Naive thymus-derived CD4-positive, alpha-beta T cell (primary cell): ENCODE data around the gene NDE1. TPM values are rescaled to one million over a fixed set of nuclear protein-coding genes. Genes with fewer than 3 reads are reported as not detected.
A peak's percentile ranks its signal among the peaks of the same experiment; 100 is the strongest.

Experiments
- ATAC-seq: fragments of 150-1000 bp; cut with Tn5 transposase; 2 replicates; pipeline ENCODE4 v1.10.0; 2021; ENCODE audit warnings: mild to moderate bottlenecking, moderate library complexity
- CTCF ChIA-PET: fragments of 350-600 bp; sonication (Branson Sonifier 250); formaldehyde crosslinking; loops from one replicate; lab custom pipeline; 2021; ENCODE audit warnings: antibody characterized with exemption; lab: Charles Lee
- POLR2A ChIA-PET: fragments of 350-600 bp; sonication (Branson Sonifier 250); formaldehyde crosslinking; loops from one replicate; lab custom pipeline; 2021; ENCODE audit warnings: antibody characterized with exemption, inconsistent platforms; lab: Charles Lee
- DNase-seq, 9 donors: peaks; one replicate each; pipeline versions ENCODE4 v3.0.0 to v3.0.0-alpha.2; 2020 to 2022; ENCODE audit warnings: mixed read lengths in 1 of 9
- H3K27ac ChIP-seq: one replicate; pipeline ENCODE4 v1.7.0; 2013; ENCODE audit warnings: mild to moderate bottlenecking, low read depth, low read length, moderate library complexity
- H3K27me3 ChIP-seq, 2 donors: one replicate each; pipeline ENCODE4 v1.7.0; 2013; ENCODE audit warnings: low read length in 2 of 2, mild to moderate bottlenecking in 2 of 2, moderate library complexity in 2 of 2; ENCODE audit not compliant: control insufficient read depth in 2 of 2, insufficient read depth in 2 of 2
- H3K36me3 ChIP-seq, 3 experiments: 1 replicate in 2 of 3; 2 replicates in 1 of 3; pipeline ENCODE4 v1.7.0; 2013; ENCODE audit warnings: low read length in 3 of 3, mild to moderate bottlenecking in 3 of 3, moderate library complexity in 1 of 3; ENCODE audit not compliant: insufficient read depth in 3 of 3, control insufficient read depth in 2 of 3
- H3K4me1 ChIP-seq, 2 donors: one replicate each; pipeline ENCODE4 v1.7.0; 2013; ENCODE audit warnings: low read length in 2 of 2, mild to moderate bottlenecking in 2 of 2, moderate library complexity in 1 of 2; ENCODE audit not compliant: control insufficient read depth in 2 of 2, insufficient read depth in 2 of 2
- H3K4me3 ChIP-seq: 2 replicates; pipeline ENCODE4 v1.7.0; 2013; ENCODE audit warnings: mild to moderate bottlenecking, low read length
- H3K9me3 ChIP-seq, 3 experiments: 1 replicate in 2 of 3; 2 replicates in 1 of 3; pipeline ENCODE4 v1.7.0; 2013; ENCODE audit warnings: low read length in 3 of 3; ENCODE audit not compliant: control insufficient read depth in 2 of 3
- H3K27ac Mint-ChIP-seq, 9 donors: one replicate each; pipeline ENCODE4 v1.8.0; 2020 to 2022; ENCODE audit warnings: mixed read lengths in 9 of 9, mild to moderate bottlenecking in 8 of 9, moderate library complexity in 5 of 9, inconsistent platforms in 2 of 9
- H3K27me3 Mint-ChIP-seq, 5 donors: one replicate each; pipeline ENCODE4 v1.8.0; 2021 to 2022; ENCODE audit warnings: mixed read lengths in 5 of 5, mild to moderate bottlenecking in 1 of 5
- H3K36me3 Mint-ChIP-seq, 5 donors: one replicate each; pipeline ENCODE4 v1.8.0; 2020 to 2022; ENCODE audit warnings: mixed read lengths in 5 of 5, mild to moderate bottlenecking in 3 of 5, inconsistent platforms in 1 of 5
- H3K4me1 Mint-ChIP-seq, 7 donors: one replicate each; pipeline ENCODE4 v1.8.0; 2020 to 2022; ENCODE audit warnings: mixed read lengths in 7 of 7, mild to moderate bottlenecking in 3 of 7, inconsistent platforms in 1 of 7
- H3K4me3 Mint-ChIP-seq, 10 donors: one replicate each; pipeline ENCODE4 v1.8.0; 2020 to 2022; ENCODE audit warnings: mild to moderate bottlenecking in 10 of 10, mixed read lengths in 10 of 10, moderate library complexity in 6 of 10, inconsistent platforms in 2 of 10
- H3K9me3 Mint-ChIP-seq, 11 donors: one replicate each; pipeline ENCODE4 v1.8.0; 2020 to 2022; ENCODE audit warnings: mixed read lengths in 11 of 11, mild to moderate bottlenecking in 4 of 11, inconsistent platforms in 1 of 11, moderate library complexity in 1 of 11
- intact Hi-C, 2 donors: fragments of 100-400 bp; cut with micrococcal nuclease; formaldehyde crosslinking; loops; one replicate each; pipeline ENCODE4 v1.15.1; 2023
- polyA plus RNA-seq, 2 donors: library from polyadenylated mRNA; unstranded; fragments of 300-500 nt; fragmentation: Illumina TruSeq; gene quantifications; one replicate each; pipeline ENCODE4 v1.2.3, GENCODE V29; 2021
- total RNA-seq, 6 experiments: library from RNA in 5 of 6; stranded (reverse) in 5 of 6; gene quantifications; 1 replicate in 5 of 6; 2 replicates in 1 of 6; pipeline ENCODE4 v1.2.3 and lab custom pipeline; 2021 to 2026

Gene NDE1, protein sequence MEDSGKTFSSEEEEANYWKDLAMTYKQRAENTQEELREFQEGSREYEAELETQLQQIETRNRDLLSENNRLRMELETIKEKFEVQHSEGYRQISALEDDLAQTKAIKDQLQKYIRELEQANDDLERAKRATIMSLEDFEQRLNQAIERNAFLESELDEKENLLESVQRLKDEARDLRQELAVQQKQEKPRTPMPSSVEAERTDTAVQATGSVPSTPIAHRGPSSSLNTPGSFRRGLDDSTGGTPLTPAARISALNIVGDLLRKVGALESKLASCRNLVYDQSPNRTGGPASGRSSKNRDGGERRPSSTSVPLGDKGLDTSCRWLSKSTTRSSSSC
- total RNA-seq (100 to 1,000 TPM in 4 of 5 experiments, 10 to 100 TPM in 1; 100.0 to 128 (median 114) TPM), polyA plus RNA-seq (10 to 100 TPM; 34.9 to 68.2 TPM), total RNA-seq (lab: John Stamatoyannopoulos, UW) (106 reads per million, percentile 85 among the genes with 10 or more reads in this experiment)

DNA sequence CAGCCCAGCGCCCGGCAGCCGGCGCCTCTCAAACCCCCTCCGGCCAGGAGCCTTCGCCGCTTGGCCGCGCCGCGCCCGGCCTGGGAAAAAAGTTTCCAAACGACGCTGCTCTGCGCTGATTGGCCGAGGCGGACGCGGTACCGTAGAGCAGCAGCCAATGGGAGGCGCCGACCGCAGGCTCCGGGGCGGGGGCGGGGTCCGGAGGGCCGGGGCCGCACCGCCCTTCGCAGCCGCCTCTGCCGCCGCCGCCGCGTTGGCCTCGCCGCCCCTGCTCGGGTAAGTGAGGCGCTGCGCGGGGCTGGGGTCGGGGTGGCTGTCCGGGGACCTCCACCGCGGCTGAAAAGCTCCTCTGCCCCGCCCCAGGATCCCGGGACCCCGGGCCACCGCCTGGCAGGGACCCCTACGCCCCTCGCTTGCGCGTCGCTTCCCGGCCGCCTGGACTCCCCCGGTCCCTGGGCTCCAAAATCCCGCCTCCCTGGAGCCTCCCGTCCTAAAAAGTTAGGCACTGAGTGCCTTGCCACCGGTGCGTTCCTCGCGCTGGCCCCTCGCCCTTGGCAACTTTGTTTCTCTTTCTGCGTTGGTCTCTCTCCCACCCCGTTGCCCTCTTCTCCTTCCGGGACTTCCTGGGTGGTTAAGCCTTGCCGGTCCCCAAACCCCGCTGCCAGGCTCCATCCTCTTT lies at the start of gene NDE1:
Gene NDE1, plus strand, starts transcription at position 227 of the 679 bp plus-strand sequence. CDS start 14,534 bp downstream, outside the sequence.
- DNase-seq (peak; percentile 65 to 85 (median 76)), ATAC-seq (peak; percentile 99)
- H3K9me3 ChIP-seq, result no peaks in the 10 kb centered on the region
- peaks cover 7 to 14% of the 10 kb centered on the region in 2 donors for H3K4me1 ChIP-seq
- Mint-ChIP-seq H3K4me3 (peak within 1 kb of the TSS; percentile 98 to 100 (median 99)), H3K27me3 (peaks cover 0 to 2% (median 0%) of the 10 kb centered on the region in 5 donors), H3K27ac (peak within 1 kb of the TSS; percentile 93 to 99 (median 99)), H3K4me1 (peaks cover 10 to 37% (median 35%) of the 10 kb centered on the region in 7 donors), H3K36me3 (peaks cover 0 to 8% (median 6%) of the 10 kb centered on the region in 5 donors), H3K9me3 (peaks cover 0 to 3% (median 0%) of the 10 kb centered on the region in 11 donors)
- H3K4me3 ChIP-seq, result peak within 1 kb of the TSS; percentile 84
- intact Hi-C loops, result loop anchor here (1.0 kb wide), 4 partner anchors 8 to 59 kb away; no protein-coding TSS in a partner anchor
- H3K36me3 ChIP-seq, result peaks cover 0 to 22% (median 0%) of the 10 kb centered on the region in 3 experiments
- H3K27ac ChIP-seq, result peak within 1 kb of the TSS; percentile 98
- H3K27me3 ChIP-seq, result no peaks in the 10 kb centered on the region
- CTCF ChIA-PET, result interaction anchor here (0.9 kb wide), 1 partner anchor 11 kb away, joined by 6 read pairs; no protein-coding TSS in a partner anchor
- POLR2A ChIA-PET, result interaction anchor here (1.0 to 4.7 kb wide), 7 partner anchors 7 to 21 kb away, joined by 3 to 33 read pairs (median 4); partner anchors contain the start of gene MARF1

DNA sequence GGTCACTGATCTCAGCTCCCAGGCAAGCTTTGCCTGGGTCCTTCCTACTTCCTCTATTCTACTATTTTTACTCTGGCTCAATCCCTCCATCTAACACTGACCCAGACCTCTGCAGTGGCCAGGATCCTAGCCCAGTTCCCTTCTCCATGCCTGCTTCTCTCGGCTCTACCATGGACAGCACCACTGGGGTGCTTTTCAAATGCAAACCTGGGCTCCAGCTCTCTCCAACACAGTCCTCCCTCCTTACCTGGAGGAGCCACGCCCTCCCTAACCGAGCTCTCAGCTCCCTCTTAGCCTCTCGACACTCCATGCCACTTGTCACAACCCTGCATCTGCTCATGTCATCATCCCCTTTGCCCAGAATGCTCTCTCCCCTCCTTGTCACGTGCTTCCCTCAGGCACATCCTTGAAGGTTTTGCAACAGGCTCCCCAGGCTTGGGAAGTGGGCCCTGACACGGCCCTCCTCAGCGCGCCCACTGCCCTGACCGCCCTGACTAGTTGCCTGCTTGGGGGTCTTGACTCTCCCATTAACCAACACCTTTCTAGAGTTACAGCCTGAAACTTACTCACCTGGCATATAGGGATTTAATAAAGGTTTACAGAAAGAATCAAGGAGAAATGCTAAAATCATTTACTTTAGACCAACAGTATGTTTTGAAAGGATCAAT lies 48.7 kb upstream of the NDE1 start:
- Histone ChIP-seq H3K9me3 (no peaks in the 10 kb centered on the region), H3K27ac (no peak overlapping the region), H3K4me1 (no peaks in the 10 kb centered on the region), H3K4me3 (no peak overlapping the region), H3K36me3 (peaks cover 32 to 100% (median 41%) of the 10 kb centered on the region in 3 experiments), H3K27me3 (no peaks in the 10 kb centered on the region)
- ChIA-PET POLR2A (interaction anchor here (0.6 to 0.8 kb wide), 2 partner anchors 12 to 180 kb away, joined by 3 read pairs; no protein-coding TSS in a partner anchor), CTCF (interaction anchor here (0.6 kb wide), 1 partner anchor 59 kb away, joined by 3 read pairs; no protein-coding TSS in a partner anchor)
- intact Hi-C loops, result no loop called here
- H3K9me3 Mint-ChIP-seq, result peaks cover 0 to 1% (median 0%) of the 10 kb centered on the region in 11 donors
- ATAC-seq, result no peak
- H3K4me1 Mint-ChIP-seq, result peaks cover 0 to 11% (median 4%) of the 10 kb centered on the region in 7 donors
- no peak overlapping the region for H3K4me3 Mint-ChIP-seq
- no peaks in the 10 kb centered on the region for H3K27me3 Mint-ChIP-seq
- DNase-seq, result no peak
- peaks cover 33 to 75% (median 54%) of the 10 kb centered on the region in 5 donors for H3K36me3 Mint-ChIP-seq
- H3K27ac Mint-ChIP-seq, result peak overlapping the region; percentile 25 to 87 (median 60)

DNA sequence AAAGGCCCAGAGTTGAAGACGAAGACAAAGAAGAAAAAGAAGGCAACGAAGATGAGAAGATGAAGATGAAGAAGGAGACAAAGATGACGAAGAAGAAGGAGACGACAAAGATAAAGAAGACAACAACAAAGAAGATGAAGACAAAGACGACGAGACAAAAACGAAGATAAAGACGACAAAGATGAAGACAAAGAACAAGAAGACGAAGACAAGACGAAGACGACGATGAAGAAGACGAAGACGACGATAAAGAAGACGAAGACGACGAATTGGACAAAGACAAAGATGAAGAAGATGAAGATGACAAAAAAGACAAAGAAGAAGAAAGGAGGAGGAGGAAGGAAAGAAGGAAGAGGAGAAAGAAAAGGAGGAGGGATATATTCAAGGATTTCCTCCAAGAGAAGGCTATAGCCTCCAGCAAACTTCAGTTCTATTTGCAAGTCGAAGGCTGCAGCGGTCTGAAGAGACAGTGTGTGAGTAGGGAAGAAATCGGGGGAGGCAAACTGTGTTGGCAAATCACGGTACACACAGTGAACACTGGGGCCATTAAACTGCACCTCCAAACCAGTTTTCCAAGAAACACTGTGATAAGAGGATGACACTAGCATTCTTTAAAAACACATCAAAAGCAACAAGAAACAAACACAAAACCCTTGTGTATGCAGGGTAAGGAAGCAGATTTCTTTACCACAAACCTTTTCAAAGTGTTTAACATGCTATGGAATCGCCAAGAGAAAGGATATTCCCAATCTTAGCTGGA lies 47.6 kb upstream of the NDE1 start:
- intact Hi-C loops, result no loop called here
- H3K9me3 Mint-ChIP-seq, result peaks cover 0 to 1% (median 0%) of the 10 kb centered on the region in 11 donors
- ChIA-PET CTCF (interaction anchor here (0.6 kb wide), 1 partner anchor 41 kb away, joined by 3 read pairs; no protein-coding TSS in a partner anchor), POLR2A (no interaction called here)
- peaks cover 35 to 75% (median 59%) of the 10 kb centered on the region in 5 donors for H3K36me3 Mint-ChIP-seq
- DNase-seq, result no peak
- ATAC-seq, result no peak
- Histone ChIP-seq H3K4me1 (no peaks in the 10 kb centered on the region), H3K9me3 (no peaks in the 10 kb centered on the region), H3K27me3 (no peaks in the 10 kb centered on the region), H3K4me3 (no peak overlapping the region), H3K36me3 (peaks cover 32 to 100% (median 41%) of the 10 kb centered on the region in 3 experiments), H3K27ac (no peak overlapping the region)
- H3K27ac Mint-ChIP-seq, result peak overlapping the region in 5 of 9 donors; percentile 28 to 87 (median 62)
- no peak overlapping the region for H3K4me3 Mint-ChIP-seq
- peaks cover 0 to 16% (median 6%) of the 10 kb centered on the region in 7 donors for H3K4me1 Mint-ChIP-seq
- no peaks in the 10 kb centered on the region for H3K27me3 Mint-ChIP-seq

DNA sequence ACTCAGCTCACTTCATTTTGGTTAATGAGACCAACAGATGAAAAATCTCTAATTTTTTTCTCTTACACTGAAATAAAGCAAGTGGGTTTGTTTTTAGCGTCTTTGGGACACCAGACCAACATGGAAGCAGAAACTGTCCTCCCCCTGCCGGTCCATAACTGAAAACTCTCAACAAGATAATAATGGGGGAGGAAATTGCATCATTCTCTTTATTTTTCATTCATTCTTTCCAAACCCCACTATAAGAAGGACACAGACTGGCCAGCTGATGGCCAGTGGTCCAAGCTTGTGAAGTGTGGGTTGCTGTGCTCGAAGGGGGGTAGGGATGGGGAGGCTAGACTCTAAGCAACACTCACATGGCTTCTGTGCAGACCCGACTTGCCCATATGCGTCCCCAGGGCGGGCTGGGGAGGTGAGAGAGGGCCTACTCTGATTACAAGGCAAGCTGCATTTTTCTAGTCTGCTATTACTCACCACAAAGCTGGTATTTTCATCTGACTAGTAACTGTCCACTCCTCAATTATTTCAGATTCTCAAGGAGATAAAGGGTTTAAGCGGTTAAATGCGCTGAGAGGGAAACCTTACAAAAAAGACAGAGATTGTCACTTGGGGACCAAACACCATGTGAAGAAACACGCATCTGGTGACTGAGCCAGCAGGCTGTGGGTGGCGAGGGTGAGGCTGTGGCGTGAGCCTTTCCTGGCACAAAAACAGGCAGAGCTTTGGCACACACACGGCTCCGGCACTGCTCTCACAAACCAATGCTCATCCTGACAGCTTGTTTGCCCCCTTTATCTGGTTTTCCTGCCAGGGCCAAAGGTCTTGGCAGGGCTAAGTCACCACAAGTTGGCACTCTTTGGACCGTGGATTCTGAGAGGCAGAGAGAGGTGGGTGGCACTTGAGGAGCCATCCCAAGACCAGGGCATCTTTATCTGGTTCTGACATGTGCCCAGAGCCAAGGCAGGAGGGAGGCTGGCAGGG lies 45.3 kb upstream of the NDE1 start:
- peaks cover 31 to 99% (median 45%) of the 10 kb centered on the region in 3 experiments for H3K36me3 ChIP-seq
- H3K9me3 ChIP-seq, result no peaks in the 10 kb centered on the region
- no peaks in the 10 kb centered on the region for H3K4me1 ChIP-seq
- H3K9me3 Mint-ChIP-seq, result peaks cover 0 to 1% (median 0%) of the 10 kb centered on the region in 11 donors
- H3K27me3 ChIP-seq, result no peaks in the 10 kb centered on the region
- CTCF ChIA-PET, result interaction anchor here (0.6 to 1.0 kb wide), 2 partner anchors 39 to 100 kb away, joined by 3 to 4 read pairs; no protein-coding TSS in a partner anchor
- ATAC-seq (no peak), DNase-seq (no peak)
- no peak overlapping the region for H3K4me3 ChIP-seq
- H3K36me3 Mint-ChIP-seq, result peaks cover 35 to 77% (median 58%) of the 10 kb centered on the region in 5 donors
- H3K27ac ChIP-seq, result no peak overlapping the region
- no peaks in the 10 kb centered on the region for H3K27me3 Mint-ChIP-seq
- H3K4me3 Mint-ChIP-seq, result no peak overlapping the region
- H3K4me1 Mint-ChIP-seq, result peaks cover 0 to 15% (median 4%) of the 10 kb centered on the region in 7 donors
- peak overlapping the region in 7 of 9 donors; percentile 34 to 79 (median 53) for H3K27ac Mint-ChIP-seq
- intact Hi-C loops, result no loop called here
- POLR2A ChIA-PET, result interaction anchor here (0.5 to 0.7 kb wide), 2 partner anchors 8 to 531 kb away, joined by 3 to 4 read pairs; no protein-coding TSS in a partner anchor
